ENCODE results near the gene RNF220. TPM values are rescaled to one million over a fixed set of nuclear protein-coding genes. Genes with fewer than 3 reads are reported as not detected.

Gene RNF220
- total and polyA plus RNA-seq, 2 of the 4 experiments (the other 2 are of a cell fraction), result 71.8 to 77.1 TPM

DNA sequence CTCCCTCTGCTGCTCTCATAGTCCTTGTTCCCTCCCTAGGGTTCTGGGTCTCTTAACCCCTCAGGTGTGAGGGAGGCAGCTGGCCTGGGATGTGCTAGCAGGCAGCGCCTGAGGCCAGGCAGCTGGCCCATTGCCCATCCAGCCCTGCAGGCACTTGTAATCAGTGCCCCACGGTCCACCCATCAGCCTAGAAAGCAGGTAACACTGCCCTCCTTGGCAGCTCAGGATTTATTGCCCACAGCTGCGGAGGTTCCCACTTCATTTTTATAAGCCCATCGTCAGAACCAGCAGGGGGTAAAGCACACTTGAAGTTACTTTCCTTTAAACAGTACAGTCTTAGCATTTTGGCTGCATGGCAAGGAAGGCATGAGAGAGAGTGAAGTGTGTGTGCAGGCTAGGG, 198.7 kb downstream of the RNF220 start:
- no peak overlapping the region for H3K9ac ChIP-seq (ENCODE audit: low read depth, low read length)
- no peaks in the 10 kb centered on the region for H3K36me3 ChIP-seq (ENCODE audit: control insufficient read depth, insufficient read depth, low read length)
- no peak for DNase-seq
- H2BK5ac ChIP-seq (ENCODE audit: low read depth, low read length, poor library complexity, severe bottlenecking), result no peak overlapping the region
- no peak overlapping the region for H2BK20ac ChIP-seq (ENCODE audit: low read depth, low read length)
- H3K14ac ChIP-seq (replicated peaks; ENCODE audit: low read depth, low read length), result no peak overlapping the region
- dilution Hi-C loops (cut with HindIII; ENCODE audit: low sequenced_read_pairs, unreplicated experiment) (no loop called here), in situ Hi-C loops (cut with MboI; ENCODE audit: low sequenced_read_pairs) (no loop called here), intact Hi-C loops (cut with micrococcal nuclease) (no loop called here)
- WGBS, 2 experiments (ENCODE audit: extremely low coverage in 2 of 2, insufficient read length in 1 of 2), result no CpG with 5 or more reads among the region's 4 CpGs
- ChIA-PET POLR2A (ENCODE audit: unreplicated experiment) (no interaction called here), CTCF (no interaction called here)
- H3K79me1 ChIP-seq (ENCODE audit: low read depth in 1 of 2, low read length in 2 of 2), result no peaks in the 10 kb centered on the region
- H2BK120ac ChIP-seq (ENCODE audit: low read depth, low read length), result no peak overlapping the region
- H3K27me3 ChIP-seq (ENCODE audit: control insufficient read depth, insufficient read depth, low read length), result peaks cover 70% of the 10 kb centered on the region
- TF ChIP-seq MXI1 (IDR thresholded peaks at IDR 0.05; ENCODE audit: borderline replicate concordance, low read depth, low read length) (no peak), POLR2A (IDR thresholded peaks at IDR 0.05; ENCODE audit: low read depth, low read length) (no peak), BHLHE40 (IDR thresholded peaks at IDR 0.05; ENCODE audit: low read depth, low read length) (no peak), MAFK (IDR thresholded peaks at IDR 0.05; ENCODE audit: low read depth, low read length) (no peak), SMC3 (IDR thresholded peaks at IDR 0.05; ENCODE audit: low read depth, low read length) (no peak), NFE2L2 (IDR thresholded peaks at IDR 0.05; ENCODE audit: low read depth, low read length) (no peak), RCOR1 (IDR thresholded peaks at IDR 0.05; ENCODE audit: insufficient replicate concordance, low read length) (no peak), FOS (IDR thresholded peaks at IDR 0.05; ENCODE audit: low read depth, low read length) (no peak), CHD1 (IDR thresholded peaks at IDR 0.05; ENCODE audit: low read depth, low read length) (no peak), RFX5 (IDR thresholded peaks at IDR 0.05; ENCODE audit: low read depth, low read length) (no peak), RAD21 (IDR thresholded peaks at IDR 0.05; ENCODE audit: low read length) (no peak), MAZ (IDR thresholded peaks at IDR 0.05; ENCODE audit: borderline replicate concordance, low read depth, low read length) (no peak), CEBPB (IDR thresholded peaks at IDR 0.05; ENCODE audit: low read depth, low read length) (no peak)
- TF ChIP-seq, protein P1, sequence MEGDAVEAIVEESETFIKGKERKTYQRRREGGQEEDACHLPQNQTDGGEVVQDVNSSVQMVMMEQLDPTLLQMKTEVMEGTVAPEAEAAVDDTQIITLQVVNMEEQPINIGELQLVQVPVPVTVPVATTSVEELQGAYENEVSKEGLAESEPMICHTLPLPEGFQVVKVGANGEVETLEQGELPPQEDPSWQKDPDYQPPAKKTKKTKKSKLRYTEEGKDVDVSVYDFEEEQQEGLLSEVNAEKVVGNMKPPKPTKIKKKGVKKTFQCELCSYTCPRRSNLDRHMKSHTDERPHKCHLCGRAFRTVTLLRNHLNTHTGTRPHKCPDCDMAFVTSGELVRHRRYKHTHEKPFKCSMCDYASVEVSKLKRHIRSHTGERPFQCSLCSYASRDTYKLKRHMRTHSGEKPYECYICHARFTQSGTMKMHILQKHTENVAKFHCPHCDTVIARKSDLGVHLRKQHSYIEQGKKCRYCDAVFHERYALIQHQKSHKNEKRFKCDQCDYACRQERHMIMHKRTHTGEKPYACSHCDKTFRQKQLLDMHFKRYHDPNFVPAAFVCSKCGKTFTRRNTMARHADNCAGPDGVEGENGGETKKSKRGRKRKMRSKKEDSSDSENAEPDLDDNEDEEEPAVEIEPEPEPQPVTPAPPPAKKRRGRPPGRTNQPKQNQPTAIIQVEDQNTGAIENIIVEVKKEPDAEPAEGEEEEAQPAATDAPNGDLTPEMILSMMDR (conservative IDR thresholded peaks at IDR 0.05; ENCODE audit: low read depth, low read length), result no peak
- TF ChIP-seq, protein P2, sequence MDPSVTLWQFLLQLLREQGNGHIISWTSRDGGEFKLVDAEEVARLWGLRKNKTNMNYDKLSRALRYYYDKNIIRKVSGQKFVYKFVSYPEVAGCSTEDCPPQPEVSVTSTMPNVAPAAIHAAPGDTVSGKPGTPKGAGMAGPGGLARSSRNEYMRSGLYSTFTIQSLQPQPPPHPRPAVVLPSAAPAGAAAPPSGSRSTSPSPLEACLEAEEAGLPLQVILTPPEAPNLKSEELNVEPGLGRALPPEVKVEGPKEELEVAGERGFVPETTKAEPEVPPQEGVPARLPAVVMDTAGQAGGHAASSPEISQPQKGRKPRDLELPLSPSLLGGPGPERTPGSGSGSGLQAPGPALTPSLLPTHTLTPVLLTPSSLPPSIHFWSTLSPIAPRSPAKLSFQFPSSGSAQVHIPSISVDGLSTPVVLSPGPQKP (IDR thresholded peaks at IDR 0.05; ENCODE audit: borderline replicate concordance, low read depth, low read length), result no peak
- TF ChIP-seq, protein P3, sequence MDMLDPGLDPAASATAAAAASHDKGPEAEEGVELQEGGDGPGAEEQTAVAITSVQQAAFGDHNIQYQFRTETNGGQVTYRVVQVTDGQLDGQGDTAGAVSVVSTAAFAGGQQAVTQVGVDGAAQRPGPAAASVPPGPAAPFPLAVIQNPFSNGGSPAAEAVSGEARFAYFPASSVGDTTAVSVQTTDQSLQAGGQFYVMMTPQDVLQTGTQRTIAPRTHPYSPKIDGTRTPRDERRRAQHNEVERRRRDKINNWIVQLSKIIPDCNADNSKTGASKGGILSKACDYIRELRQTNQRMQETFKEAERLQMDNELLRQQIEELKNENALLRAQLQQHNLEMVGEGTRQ (IDR thresholded peaks at IDR 0.05; ENCODE audit: low read depth, low read length), result no peak
- H3K4me3 ChIP-seq (ENCODE audit: insufficient read depth, low read depth, low read length), result no peak overlapping the region
- no peak overlapping the region for H3K18ac ChIP-seq (ENCODE audit: low read depth, low read length)
- no TSS peak for BruUV-seq (replicated peaks)
- no peak overlapping the region for H3K27ac ChIP-seq (ENCODE audit: insufficient read depth, low read length)
- no peak overlapping the region for H4K8ac ChIP-seq (ENCODE audit: low read depth in 2 of 2, low read length in 2 of 2)
- H3K56ac ChIP-seq (ENCODE audit: extremely low read depth, insufficient read depth, low read length), result no peak overlapping the region
- H4K20me1 ChIP-seq (ENCODE audit: insufficient read depth, low read length), result no peaks in the 10 kb centered on the region
- no peak overlapping the region for H3K4ac ChIP-seq (ENCODE audit: low read depth, low read length)
- H3K4me2 ChIP-seq (ENCODE audit: low read depth, low read length), result no peak overlapping the region
- no peak for ATAC-seq (ENCODE audit: low read depth)
- H4K91ac ChIP-seq (ENCODE audit: insufficient read depth, low read depth, low read length), result no peak overlapping the region
- no peak overlapping the region for H2AK9ac ChIP-seq (replicated peaks; ENCODE audit: low read depth, low read length, poor library complexity)
- no peak overlapping the region for H3K23ac ChIP-seq (ENCODE audit: low read depth, low read length)
- H2BK15ac ChIP-seq (ENCODE audit: low read depth, low read length), result no peak overlapping the region
- no peak overlapping the region for H2AK5ac ChIP-seq (ENCODE audit: low read depth, low read length)
- no peaks in the 10 kb centered on the region for H3K4me1 ChIP-seq (ENCODE audit: control insufficient read depth, insufficient read depth, low read length)
- H3K9me3 ChIP-seq (ENCODE audit: control insufficient read depth, insufficient read depth, low read length), result no peaks in the 10 kb centered on the region
- no peak overlapping the region for H4K5ac ChIP-seq (ENCODE audit: low read depth, low read length)
- no peaks in the 10 kb centered on the region for H3K9me1 ChIP-seq (ENCODE audit: insufficient read depth, low read length)
- H2AFZ ChIP-seq (replicated peaks; ENCODE audit: low read length, poor library complexity), result peak overlapping the region; percentile 63
